SIG-M5 treated with dmso at 0.1 percent for 504 hours (cell line): ENCODE measurements around the gene DOK3.
A peak's percentile ranks its signal among the peaks of the same experiment; 100 is the strongest.

Experiments
- DNase-seq: peaks from one replicate; lab custom pipeline; 2025; ENCODE audit not compliant: unreplicated experiment; lab: John Stamatoyannopoulos, UW

The DOK3 gene

DNA sequence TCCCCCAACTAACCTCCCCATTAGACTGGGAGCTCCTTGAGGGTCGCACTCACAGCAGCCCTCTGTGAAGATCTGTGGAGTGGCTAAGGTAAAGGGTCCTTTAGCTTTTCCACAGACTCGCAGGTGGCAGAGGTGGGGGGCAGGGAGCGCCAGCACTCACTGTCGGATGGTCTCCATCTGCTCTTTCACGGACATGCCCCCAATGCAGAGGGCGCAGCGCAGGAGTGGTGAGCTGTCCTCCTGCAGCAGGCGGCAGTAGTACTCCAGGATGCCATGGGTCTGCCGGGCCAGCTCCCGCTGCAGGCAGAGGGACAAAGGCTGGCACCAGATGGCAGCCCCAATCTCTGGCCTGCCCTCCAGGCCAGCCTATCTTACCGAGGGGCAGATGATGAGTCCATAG lies 4.9 kb upstream of the DOK3 start:
- no peak for DNase-seq

DNA sequence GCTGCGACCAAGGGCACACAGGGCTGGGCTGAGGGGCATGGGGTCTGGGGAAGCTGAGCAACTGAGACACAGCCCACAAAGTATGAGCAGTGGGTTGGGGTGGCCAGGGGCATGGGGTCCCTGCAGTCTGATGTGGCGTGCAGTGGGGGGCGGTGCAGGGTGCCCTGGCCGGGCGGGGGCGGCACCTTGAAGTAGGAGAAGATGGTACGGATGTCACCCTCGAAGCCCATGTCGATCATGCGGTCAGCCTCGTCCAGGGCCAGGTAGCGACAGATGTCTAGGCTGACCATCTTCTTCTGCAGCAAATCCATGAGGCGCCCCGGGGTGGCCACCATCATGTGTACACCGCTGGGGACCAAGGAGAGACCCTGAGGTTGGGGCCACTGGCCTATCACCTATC lies 3.9 kb upstream of the DOK3 start:
- no peak for DNase-seq

DNA sequence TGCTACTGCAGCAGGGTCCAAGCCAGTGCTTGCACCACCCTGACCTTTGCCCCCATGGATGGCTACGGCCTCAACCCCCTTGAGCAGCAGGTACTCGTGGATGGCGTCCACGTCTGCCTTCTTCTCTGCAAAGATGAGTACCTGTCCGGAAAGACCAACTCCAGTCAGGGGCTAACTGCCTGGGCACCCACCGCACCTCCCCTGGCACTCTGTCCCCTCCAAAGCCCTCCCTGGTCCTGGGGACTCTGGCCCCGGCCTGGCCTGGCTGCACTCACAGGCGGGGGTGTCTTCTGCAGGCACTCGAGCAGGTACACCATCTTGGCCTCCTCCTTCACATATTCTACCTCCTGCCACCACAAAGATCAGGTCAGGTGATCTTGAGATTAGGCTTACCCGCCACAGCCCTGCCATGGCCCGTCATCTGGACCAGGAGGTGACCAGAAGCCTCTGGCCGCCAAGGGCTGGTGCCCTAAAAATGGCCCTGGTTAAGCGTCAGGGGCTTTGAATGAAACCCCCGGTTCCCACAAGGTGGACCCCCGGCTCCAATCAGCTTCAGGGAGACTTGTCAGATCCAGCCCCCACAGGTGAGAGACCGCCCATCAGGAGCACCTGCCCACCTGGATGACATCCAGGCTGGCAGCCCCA lies 3.2 kb upstream of the DOK3 start:
- no peak for DNase-seq

DNA sequence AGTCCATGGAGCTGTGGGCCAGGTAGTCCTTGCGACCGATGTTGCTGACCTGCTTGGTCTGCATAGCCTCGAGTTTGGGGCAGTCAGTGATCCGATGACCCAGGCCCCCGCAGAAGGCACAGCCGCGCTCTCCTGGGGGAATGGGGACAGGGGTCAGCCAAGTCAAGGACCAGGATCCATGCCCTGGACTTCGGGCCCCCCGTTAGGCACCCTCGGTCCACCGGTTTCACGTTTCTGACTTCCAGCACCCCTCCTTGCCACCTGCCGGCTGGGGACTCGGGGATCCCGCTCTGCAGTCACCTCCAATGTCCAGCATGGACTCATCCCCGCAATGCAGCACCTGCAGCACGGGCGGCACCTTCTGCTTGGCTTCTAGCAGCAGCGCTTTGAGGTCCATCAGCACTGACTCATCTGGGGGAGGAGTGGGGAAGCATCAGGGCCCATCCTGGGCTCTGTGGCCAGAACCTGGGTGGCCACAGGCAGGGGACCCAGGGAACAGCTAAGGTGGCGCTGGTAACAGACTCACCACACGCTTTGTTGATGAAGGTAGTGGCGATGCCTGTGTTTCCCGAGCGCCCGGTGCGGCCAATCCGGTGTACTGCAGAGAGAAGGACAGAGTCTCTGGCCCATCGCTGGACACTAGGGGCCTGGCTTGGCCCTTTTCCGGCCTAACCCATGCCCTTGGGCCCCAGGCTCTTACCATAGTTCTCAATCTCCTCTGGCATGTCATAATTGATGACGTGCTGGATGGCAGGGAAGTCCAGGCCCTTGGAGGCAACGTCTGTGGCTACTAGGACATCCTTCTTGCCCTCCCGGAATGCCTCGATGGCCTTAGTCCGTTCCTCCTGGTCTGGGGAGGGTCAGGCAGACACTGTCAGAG lies 2.4 kb upstream of the DOK3 start:
- DNase-seq, result no peak

DNA sequence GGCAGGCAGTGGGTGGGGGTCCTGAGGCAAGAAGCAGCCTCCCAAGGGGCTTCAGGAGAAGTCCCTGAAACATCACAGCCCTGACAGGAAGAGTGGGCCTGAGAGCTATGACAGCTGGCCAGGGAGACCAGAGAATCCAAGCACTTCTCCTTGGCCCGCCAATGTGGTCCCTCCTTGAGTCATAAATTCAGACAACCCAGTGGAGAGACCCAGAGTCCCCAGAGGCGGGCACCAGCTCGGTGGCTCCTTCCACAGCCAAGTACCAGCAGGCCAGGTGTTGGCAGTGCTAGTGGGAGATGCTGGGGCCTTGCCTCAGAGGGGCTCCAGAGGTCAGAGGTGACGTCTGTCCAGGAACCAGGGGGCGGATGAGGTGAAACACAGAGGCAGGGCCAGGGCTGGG lies 1.6 kb upstream of the DOK3 start:
- DNase-seq, result no peak

DNA sequence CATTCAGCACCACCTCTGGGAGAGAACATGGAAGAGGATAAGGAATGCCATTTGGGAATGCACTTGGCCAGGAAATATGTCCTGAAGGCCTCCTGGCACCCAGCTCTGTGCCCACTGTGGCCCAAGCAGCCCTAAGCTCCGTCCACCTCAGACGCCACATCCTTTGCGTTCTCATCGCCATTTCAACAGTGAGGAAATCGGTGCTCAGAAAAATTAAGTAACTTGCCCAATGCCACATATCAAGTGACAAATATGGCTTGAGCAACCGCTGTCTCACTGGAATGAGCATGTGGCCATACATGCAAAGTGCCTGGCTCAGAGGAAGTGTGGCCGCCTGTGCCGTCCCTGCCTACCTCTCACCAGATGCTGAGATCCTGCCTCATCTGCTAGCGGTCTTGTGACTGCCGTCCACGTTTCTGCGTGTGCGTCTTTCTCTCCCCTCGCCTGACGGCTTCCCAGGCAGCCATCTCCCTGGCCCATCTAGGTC lies 984 bp upstream of the DOK3 start:
- DNase-seq, result peak; percentile 91

DNA sequence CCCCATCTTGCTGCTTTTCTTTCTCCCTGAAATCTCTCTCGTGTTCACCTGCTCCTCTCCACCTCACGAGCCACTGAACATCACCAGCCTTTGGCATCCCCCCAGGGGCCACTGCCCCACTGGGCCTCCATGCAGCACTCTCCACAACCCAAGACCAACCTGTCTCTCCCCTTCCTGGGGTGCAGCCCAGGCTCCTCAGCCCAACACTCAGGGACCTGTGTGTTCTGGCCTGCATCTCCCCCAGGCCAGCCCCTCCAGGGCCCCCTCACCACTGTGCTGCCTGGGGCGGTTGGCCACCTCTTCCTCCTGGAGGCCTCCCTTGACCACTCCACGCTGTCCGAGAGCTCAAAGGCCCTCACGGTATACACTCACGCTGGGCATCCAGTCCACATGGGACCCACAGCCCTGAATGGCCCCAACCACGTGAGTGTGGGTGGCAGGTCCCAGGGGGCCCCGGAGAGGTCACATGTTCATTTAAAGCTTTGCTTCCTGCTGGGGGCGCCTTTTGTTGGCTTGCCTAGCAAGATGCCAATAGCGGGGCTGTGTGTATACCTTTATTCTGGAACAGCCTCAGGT lies 453 bp upstream of the DOK3 start:
- DNase-seq, result no peak

DNA sequence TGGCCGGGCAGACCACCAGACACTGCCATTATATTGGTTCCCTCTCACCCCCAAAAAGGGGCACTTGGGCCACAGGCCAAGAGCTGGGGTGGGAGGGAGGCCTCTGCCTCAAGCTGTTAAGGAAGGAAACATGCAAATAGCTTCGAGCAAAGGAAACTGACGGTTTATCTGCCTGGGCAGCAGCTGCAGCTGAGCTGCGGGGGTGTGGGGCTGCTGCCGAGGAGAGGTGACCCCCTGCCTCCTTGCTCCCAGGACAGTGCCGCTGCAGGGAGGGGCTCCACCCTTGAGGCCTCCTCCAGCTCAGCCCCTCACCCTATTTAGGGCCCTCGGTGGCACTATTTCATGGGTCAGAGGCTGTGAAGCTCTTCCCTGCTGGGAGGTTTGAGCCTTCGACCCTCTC lies 789 bp downstream of the DOK3 start:
- no peak for DNase-seq

DNA sequence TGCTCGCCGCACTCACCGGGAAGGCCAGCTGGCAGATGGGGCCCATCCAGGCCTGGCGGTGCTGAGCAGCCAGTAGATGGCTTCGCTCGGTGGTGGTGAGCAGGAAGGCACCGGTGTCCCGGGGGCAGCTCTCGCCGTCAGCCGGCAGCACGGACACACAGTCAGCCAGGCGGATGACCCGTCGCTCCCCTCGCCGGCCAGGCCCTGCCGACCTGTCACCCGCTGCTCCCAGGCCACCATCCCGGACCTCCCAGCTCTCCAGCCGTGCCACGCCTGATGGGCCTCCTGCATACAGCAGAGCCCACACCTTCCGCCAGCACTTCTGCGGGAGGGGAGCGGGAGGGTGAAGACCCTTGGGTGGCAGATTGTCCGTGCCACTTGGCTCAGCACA lies 1.4 kb downstream of the DOK3 start:
- DNase-seq, result no peak

DNA sequence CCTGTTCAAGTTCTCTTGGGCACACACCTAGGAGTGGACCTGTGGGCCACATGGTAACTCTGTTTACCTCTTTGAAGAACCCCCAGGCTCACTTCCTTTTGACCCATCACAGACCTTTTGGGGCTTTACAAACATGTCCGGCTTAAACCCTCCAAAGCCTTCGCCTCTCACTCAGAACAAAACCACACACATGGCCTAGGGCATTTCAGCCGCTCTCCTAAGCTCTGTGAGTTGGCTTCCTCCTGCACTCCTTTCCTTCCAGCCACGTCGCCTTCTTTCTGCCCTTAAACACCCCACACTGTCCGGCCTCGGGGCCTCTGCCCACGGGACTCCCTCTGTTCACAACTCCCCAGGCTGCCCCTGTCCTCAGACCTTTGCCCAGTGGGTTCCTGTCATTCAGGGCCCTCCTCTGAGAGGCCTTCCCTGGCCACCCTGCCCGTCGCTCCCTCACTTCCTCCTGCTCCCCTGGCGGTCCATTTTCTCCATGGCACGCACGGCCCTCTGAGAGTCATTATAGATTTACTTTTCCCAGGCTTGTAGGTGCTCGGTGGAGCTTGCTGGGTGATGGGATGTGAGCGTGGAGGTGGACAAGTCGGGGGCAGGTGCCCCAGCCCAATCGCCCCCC lies 1.9 kb downstream of the DOK3 start:
- no peak for DNase-seq

DNA sequence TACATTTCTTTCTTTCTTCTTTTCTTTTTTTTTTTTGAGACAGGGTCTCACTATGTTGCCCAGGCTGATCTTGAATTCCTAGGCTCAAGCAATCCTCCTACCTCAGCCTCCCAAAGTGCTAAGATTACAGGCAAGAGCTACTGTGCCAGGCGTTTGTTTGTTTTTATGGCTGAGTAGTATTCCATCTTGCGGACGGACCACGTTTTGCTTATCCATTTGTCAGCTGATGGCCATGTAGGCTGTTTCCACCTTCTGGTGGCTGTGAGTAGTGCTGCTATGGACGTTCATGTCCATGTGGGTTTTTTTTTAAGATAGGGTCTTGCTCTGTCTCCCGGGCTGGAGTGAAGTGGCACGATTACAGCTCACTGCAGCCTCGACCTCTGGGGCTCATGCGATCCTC lies 2.5 kb downstream of the DOK3 start:
- no peak for DNase-seq

DNA sequence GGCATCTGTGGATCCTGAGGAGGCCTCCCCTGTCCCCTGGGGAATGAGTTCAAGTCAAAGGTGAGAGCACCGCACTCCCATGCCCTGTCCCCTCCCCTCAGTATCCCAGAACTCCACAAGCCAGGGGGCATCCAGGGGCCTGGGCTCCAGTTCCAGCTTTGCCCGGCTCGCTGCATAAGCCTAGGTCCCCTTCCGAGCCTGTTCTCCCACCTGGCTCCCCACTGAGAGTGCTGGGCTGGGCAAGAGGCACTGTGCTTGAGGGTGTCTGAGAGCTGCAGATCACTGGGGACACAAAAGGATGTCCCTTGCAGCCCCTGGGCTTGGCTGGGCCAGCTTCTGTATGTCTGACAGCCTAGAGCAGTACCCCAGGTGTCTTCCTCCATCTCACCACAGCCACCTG lies 4.6 kb downstream of the DOK3 start:
- no peak for DNase-seq

DNA sequence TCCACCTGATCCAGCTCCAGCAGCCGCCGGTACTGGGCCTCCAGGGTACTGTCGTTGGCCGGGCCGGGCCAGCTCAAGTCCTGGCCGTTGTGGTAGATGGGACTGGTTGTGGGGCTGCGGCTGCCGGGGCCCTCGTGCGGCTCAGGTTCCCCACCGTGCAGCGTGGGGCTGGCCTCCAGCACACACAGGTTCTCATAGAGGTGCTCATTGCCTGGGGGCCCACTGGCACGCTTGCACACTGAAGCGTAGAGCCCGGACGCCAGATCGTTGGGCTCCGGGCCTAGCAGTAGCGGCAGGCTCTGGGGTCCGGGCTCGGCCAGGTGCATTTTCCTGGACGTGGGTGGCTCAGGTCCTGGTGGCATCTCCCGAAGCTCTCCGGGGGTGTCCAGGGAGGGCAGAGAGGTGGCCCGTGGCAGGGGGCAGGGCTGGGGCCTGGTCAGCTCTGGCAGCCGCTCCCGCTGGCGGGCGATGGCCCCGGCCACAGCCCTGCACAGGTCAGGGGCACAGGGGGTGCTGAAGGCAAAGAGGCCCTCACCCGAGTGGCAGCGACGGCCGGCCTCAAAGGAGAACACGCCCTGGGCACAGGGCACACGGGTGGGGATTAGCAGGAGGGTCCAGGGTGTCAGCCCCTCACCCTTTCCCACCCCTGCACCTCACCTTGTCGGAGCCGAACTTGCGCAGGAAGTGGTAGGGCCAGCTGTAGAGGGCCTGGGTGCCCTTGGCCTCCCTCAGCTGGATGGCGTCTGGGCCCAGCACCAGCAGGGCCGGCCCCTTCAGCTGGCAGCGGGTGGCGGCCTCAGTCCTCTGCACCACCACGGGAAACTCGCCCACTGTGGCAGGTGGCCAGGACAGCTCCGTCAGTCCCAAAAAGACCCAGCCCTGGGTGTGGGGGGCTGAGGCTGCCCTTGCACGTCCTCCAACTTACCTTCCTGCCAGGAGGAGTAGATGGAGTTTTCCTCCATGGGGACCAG lies 5.3 kb downstream of the DOK3 start:
- DNase-seq, result no peak

DNA sequence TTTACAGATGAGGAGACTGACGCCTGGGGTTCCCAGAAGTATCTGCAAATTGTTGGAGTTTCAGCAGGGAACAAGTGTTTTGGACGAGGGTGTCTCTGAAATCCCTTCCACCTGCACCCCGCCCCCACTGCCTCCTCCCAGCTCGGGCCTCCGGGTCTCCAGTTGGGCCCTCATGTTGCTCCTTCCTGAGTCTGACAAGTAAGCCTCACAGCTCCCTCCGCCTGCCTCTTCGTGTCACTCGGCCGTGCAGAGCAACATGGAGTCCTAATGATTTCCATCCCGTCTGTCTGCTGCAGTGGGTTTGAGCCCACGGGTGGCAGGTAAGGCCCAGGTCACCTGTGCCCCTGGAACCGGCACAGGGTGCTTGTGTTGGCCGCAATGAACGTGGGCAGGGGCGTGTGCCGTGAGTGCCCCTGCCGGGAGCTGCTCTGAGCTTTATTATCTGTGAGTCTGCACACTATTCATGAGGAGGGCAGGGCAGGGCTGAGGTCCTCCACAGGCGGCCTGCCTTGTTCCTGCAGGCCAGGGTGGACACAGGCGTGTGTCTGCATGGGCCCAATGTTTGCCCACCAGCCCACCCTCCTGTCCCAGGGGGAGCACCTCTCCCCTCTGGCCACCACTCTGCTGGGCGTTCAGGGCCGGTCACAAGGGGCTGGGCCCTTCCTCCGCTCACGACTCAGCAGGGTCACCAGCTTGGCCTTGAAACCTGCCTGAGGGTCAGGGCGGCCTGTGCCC lies 6.1 kb downstream of the DOK3 start:
- DNase-seq, result no peak

DNA sequence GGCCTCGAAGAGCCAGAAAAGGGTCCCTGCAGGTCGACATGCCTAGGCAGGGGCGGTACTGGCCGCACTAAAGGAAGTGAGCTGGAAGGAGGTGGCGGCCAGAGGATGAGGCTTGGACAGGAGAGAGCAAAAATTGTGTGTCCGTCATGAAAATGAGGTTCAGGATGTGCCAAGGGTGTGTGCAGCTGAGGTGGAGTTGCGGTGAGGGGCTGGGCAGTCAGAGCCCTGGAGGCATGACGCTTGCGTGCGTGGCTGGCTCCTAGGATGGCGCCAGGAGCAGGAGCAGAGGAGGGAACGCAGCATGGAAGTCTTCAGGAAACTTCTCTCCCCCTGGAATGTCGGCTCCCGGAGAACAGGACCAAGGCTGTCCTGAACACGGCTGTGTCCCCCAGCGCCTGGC lies 6.7 kb downstream of the DOK3 start:
- no peak for DNase-seq

DNA sequence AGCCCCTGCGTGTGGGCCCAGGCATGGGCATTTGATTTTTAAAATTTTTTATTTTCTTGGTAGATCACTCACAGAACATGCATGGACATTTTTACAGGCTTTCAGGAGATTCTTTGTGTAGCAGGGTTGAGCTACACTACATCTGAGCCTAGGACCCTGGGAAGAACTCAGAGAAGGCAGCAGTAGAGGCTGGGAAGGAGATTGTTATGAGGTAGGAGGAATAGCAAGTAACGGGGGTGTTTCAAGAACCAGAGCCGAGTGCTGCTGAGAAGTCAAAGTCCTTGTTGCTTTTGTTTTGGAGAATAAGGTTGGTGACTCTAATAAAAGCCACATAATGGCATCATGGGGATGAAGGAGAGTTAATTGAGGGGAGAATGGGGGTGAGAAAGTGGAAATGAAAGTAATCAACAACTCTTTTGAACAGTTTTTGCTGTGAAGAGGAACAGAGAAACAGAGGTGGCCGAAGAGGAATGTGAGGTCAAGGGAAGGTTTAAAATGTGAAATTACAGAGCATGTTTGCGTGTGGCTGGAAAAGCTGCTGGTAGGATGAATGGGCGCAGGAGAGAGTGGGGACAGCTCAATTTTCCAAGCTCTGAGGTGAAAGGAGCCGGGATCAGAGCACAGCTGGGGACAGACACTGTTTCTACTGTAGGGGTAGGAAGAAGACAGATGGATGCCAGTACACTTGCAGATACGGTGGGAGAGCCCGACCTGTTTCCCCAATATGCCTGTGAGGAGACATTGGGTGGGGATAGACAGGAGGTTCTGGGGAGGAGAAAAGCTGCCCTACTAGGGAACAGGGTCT lies 7.5 kb downstream of the DOK3 start:
- peak; percentile 70 for DNase-seq

DNA sequence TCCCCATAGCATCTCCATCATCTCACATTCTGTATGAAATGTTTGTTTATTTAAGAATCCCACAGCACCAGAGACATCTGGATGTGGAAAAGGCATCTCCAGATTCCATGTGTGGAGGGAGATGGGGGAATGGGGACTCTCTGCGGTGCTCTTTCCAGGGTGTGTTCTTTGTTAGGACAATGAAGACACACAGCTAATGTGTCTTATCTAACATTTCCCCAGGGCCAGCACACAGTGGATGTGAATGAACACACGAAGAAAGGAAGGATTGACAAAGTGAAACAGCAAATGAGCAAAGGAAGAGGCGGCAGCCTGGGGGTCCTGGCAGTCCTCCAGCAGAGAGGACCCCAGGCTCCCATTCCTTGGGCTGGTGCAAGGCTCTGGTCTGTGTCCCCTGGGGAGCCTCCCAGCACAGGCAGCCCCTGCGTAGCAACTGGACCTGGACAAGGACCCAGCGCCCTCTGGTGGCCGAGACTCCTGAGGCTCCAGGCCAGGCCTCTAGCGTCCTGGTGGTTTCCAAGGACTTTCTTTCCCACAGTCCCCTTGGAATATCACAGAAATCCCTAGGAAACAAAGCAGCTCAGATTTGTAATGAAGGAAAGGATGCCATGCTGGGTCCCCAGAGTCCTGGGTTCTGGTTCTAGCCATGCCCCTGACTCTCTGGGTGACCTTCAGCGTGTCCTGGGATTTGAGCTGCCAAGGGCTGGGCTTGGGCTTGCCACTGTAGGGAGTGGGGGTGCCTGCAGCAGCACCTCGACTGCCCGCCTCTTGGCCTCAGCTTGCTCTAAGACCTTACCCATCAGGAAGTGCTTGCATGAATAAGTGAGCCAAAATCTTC lies 8.7 kb downstream of the DOK3 start:
- DNase-seq, result peak; percentile 74

DNA sequence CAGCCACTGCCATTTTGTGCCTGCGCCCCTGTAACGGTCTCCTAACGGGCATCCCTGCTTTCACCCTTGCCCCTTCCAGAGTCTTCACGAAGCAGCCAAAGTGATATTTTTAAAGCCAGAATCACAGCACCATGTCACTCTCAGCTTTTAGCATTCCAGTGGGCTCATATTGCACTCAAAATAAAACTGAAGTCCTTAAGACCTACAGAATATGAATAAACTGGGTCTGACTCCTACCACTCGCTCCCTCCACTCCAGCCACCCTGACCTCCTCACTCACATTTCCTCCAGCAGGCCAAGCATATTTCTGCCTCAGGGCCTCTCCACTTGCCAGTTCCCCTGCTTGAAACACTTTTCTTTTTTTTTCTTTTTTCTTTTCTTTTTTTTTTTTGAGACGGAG lies 9.8 kb downstream of the DOK3 start:
- DNase-seq, result no peak
